GM12878 (cell line): ENCODE data around the gene MYO7B. TPM values are rescaled to one million over a fixed set of nuclear protein-coding genes. Genes with fewer than 3 reads are reported as not detected.

ENCODE experiments used
- ATAC-seq: fragments of 200-7000 bp; cut with Tn5 transposase; 3 replicates; pipeline ENCODE4 v1.9.1; 2020; ENCODE audit warnings: mild to moderate bottlenecking, moderate library complexity
- BruUV-seq: library from RNA; stranded (reverse); fragments of 400-500 nt; replicated peaks from 2 replicates; lab custom pipeline; 2021; lab: Mats Ljungman, UMichigan
- CTCF ChIA-PET: fragments of 300-600 bp; sonication (Branson Sonifier 250); formaldehyde crosslinking; extraction: SDS; loops from one replicate; lab custom pipeline; 2021; ENCODE audit warnings: inconsistent platforms; lab: Yijun Ruan, JAX
- POLR2A ChIA-PET: fragments of 350-600 bp; formaldehyde crosslinking; extraction: SDS; loops from one replicate; lab custom pipeline; 2021; ENCODE audit warnings: inconsistent platforms; lab: Charles Lee
- RAD21 ChIA-PET: fragments of 300-600 bp; sonication (Branson Sonifier 250); formaldehyde crosslinking; loops from one replicate; lab custom pipeline; 2023; ENCODE audit warnings: antibody characterized with exemption; ENCODE audit not compliant: unreplicated experiment; lab: Charles Lee
- SMC1A ChIA-PET: fragments of 300-600 bp; sonication (Branson Sonifier 250); formaldehyde crosslinking; loops from one replicate; lab custom pipeline; 2023; ENCODE audit not compliant: unreplicated experiment, uncharacterized antibody; lab: Charles Lee
- DNase-seq: peaks from one replicate; pipeline ENCODE4 v3.0.0-alpha.2; 2011; ENCODE audit warnings: low read depth, low spot score
- FAIRE-seq: peaks from 3 replicates; lab custom pipeline; 2011; peaks lifted over from hg19 to GRCh38; lab: Jason Lieb, UNC
- H2AFZ ChIP-seq: 2 replicates; pipeline ENCODE4 v1.6.0; 2011; ENCODE audit warnings: low read depth, low read length, control low read depth; ENCODE audit not compliant: control insufficient read depth
- H3K27ac ChIP-seq: 2 replicates; pipeline ENCODE4 v1.5.1; 2011; ENCODE audit warnings: control low read depth; ENCODE audit not compliant: control insufficient read depth, insufficient read depth
- H3K27me3 ChIP-seq, 2 experiments: replicated peaks in 1 of 2; 2 replicates each; pipeline versions ENCODE4 v1.6.0 to v1.6.1; 2011; ENCODE audit warnings: low read length in 1 of 2; ENCODE audit not compliant: control insufficient read depth in 2 of 2, insufficient read depth in 2 of 2
- H3K36me3 ChIP-seq, 2 experiments: 2 replicates each; pipeline ENCODE4 v1.5.1; 2011; ENCODE audit warnings: low read length in 1 of 2; ENCODE audit not compliant: control insufficient read depth in 2 of 2, insufficient read depth in 2 of 2
- H3K4me1 ChIP-seq: 2 replicates; pipeline ENCODE4 v1.6.1; 2011; ENCODE audit warnings: mild to moderate bottlenecking, low read length, moderate library complexity, mixed read lengths; ENCODE audit not compliant: control insufficient read depth, insufficient read depth
- H3K4me2 ChIP-seq: 2 replicates; pipeline ENCODE4 v1.6.0; 2011; ENCODE audit warnings: control low read depth; ENCODE audit not compliant: control insufficient read depth, insufficient read depth
- H3K4me3 ChIP-seq: fragments of 200-600 bp; sonication (generic); 2 replicates; pipeline ENCODE4 v1.5.1; 2016
- H3K79me2 ChIP-seq: 2 replicates; pipeline ENCODE4 v1.6.0; 2011; ENCODE audit warnings: low read length; ENCODE audit not compliant: control insufficient read depth, insufficient read depth
- H3K9ac ChIP-seq: 2 replicates; pipeline ENCODE4 v1.8.0; 2011; ENCODE audit warnings: low read length, control low read depth, mixed read lengths; ENCODE audit not compliant: control insufficient read depth, insufficient read depth
- H3K9me3 ChIP-seq: replicated peaks from 3 replicates; pipeline ENCODE4 v1.5.1; 2011; ENCODE audit warnings: mild to moderate bottlenecking, low read length; ENCODE audit not compliant: control insufficient read depth, insufficient read depth
- H4K20me1 ChIP-seq: 2 replicates; pipeline ENCODE4 v1.6.0; 2011; ENCODE audit not compliant: control insufficient read depth, insufficient read depth
- CBFB ChIP-seq: IDR thresholded peaks from 2 replicates; pipeline ENCODE4 v1.6.1; 2016; ENCODE audit warnings: antibody characterized with exemption, low read depth
- CEBPB ChIP-seq, 2 experiments: fragments of 150-350 bp in 1 of 2; IDR thresholded peaks; 2 replicates each; pipeline ENCODE4 v1.6.1; 2012 to 2014; ENCODE audit warnings: low read depth in 2 of 2, low read length in 2 of 2, borderline replicate concordance in 1 of 2, inconsistent platforms in 1 of 2
- ESRRA ChIP-seq: IDR thresholded peaks from 2 replicates; pipeline ENCODE4 v1.6.1; 2012; ENCODE audit warnings: mild to moderate bottlenecking, low read length, improper control_type of control experiment
- HDGF ChIP-seq: fragments of 450-650 bp; IDR thresholded peaks from 2 replicates; pipeline ENCODE4 v1.6.1; 2016; ENCODE audit warnings: antibody characterized with exemption
- MTA3 ChIP-seq: IDR thresholded peaks from 2 replicates; pipeline ENCODE4 v1.6.1; 2012; ENCODE audit warnings: low read length, inconsistent platforms, borderline replicate concordance
- POLR2A ChIP-seq: IDR thresholded peaks from 2 replicates; pipeline ENCODE4 v1.6.1; 2011; ENCODE audit warnings: low read depth, mild to moderate bottlenecking, low read length
- RBBP5 ChIP-seq: fragments of 200-600 bp; sonication (generic); conservative IDR thresholded peaks from 2 replicates; pipeline ENCODE4 v1.6.1; 2016
- SP1 ChIP-seq: IDR thresholded peaks from one replicate; pipeline ENCODE4 v1.6.1; 2011; ENCODE audit warnings: low read depth, low read length
- STAT1 ChIP-seq: fragments of 450-650 bp; conservative IDR thresholded peaks from 2 replicates; pipeline ENCODE4 v1.6.1; 2014; ENCODE audit warnings: antibody characterized with exemption, mild to moderate bottlenecking
- WRNIP1 ChIP-seq: IDR thresholded peaks from 2 replicates; pipeline ENCODE4 v1.6.1; 2011; ENCODE audit warnings: low read depth, low read length, improper control_type of control experiment, borderline replicate concordance
- ZBED1 ChIP-seq: IDR thresholded peaks from 2 replicates; pipeline ENCODE4 v1.6.1; 2016; ENCODE audit warnings: borderline replicate concordance
- ZNF217 ChIP-seq: fragments of 450-650 bp; IDR thresholded peaks from 2 replicates; pipeline ENCODE4 v1.6.1; 2017; ENCODE audit warnings: antibody characterized with exemption, mild to moderate bottlenecking
- WGBS: methylation state at CpG from one replicate; pipeline ENCODE4 v1.1.6; 2016; ENCODE audit warnings: low lambda C conversion rate; ENCODE audit not compliant: insufficient replicate concordance, insufficient coverage; ENCODE audit errors: missing lambda C conversion rate; 5-methylcytosine and 5-hydroxymethylcytosine counted together
- in situ Hi-C: fragments of 300-500 bp; cut with MboI; formaldehyde crosslinking; loops from 9 replicates; pipeline ENCODE4 v1.14.3; 2018; ENCODE audit warnings: mixed read lengths
- intact Hi-C: fragments of 100-400 bp; cut with micrococcal nuclease; formaldehyde crosslinking; loops from one replicate; pipeline ENCODE4 v1.14.2; 2022; ENCODE audit not compliant: unreplicated experiment
- polyA plus RNA-seq, 11 experiments: library from polyadenylated mRNA; depleted of rRNA in 4 of 11; unstranded in 6 of 11; stranded (reverse) in 5 of 11; fragments of >200 nt; fragmentation: Nextera tagmentation in 4 of 11; fragmentation: Illumina TruSeq in 1 of 11; extraction: Ambion mirVana in 4 of 11; extraction: Trizol in 1 of 11; gene quantifications; 1 replicate in 1 of 11; 2 replicates in 10 of 11; pipeline versions ENCODE4 v1.2.1 to v1.2.3, GENCODE V29; 2011 to 2016; ENCODE audit warnings: inconsistent platforms in 2 of 11, missing spikeins in 2 of 11, low read depth in 1 of 11
- total RNA-seq, 4 experiments: library from RNA; depleted of rRNA in 3 of 4; stranded (reverse); fragments of >200 nt in 3 of 4; fragmentation: Illumina TruSeq in 1 of 4; extraction: Trizol in 1 of 4; gene quantifications; 2 replicates each; pipeline versions ENCODE4 v1.2.1 to v1.2.3, GENCODE V29; 2013 to 2021
- TF ChIP-seq, protein P1 (sequence below): fragments of 450-650 bp; formaldehyde crosslinking; IDR thresholded peaks from 2 replicates; pipeline ENCODE4 v1.5.0; 2022; ENCODE audit warnings: mild to moderate bottlenecking, missing genetic modification characterization
- TF ChIP-seq, protein P2 (sequence below): IDR thresholded peaks from 2 replicates; pipeline ENCODE4 v1.6.1; 2012; ENCODE audit warnings: low read depth, low read length, improper control_type of control experiment

MYO7B gene
- total and polyA plus RNA-seq, 10 of the 15 experiments (the other 5 are each of a cell fraction or from before 2014, with no cell fraction given): 0.08 to 4.8 (median 1.2) TPM

DNA sequence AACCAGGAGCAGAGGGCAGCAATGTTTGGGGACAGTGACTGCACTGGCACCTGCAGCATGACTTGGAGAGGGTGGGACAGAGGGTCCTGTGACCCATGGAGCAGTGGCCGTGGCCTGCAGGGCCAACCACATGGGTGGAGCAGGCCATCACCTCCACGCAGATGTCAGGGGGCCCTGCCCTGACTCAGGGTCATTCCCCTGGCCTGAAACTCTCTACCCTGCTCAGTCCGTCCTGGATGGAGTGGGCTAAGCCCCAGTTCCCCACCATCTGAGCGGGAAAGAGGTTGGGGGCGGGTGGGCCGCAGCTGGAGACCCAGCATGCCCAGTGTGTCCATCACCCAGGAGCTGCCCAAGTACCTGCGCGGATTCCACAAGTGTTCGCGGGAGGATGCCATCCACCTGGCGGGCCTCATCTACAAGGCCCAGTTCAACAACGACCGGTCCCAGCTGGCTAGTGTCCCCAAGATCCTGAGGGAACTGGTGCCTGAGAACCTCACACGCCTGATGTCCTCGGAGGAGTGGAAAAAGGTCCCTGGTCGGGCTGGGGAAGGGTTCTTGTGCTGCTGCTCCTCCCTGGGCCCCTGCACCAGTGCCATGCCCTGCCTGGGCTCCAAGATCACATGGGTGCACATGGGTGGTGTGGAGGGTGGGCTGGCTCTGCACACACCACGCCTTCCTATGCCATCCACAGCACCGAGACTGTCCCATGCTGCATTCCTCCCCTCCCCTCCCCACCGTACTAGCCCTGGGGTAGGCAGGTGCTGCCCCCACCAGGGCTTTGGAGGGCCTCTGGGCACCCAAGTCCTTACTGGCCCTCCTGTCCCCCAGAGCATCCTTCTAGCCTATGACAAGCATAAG is 100.1 kb downstream of the MYO7B start:
- no peaks in the 10 kb centered on the region for H4K20me1 ChIP-seq
- TF ChIP-seq WRNIP1: no peak
- no peak for TF ChIP-seq MTA3
- no peak for TF ChIP-seq ZNF217
- no peak for TF ChIP-seq RBBP5
- TF ChIP-seq ESRRA: no peak
- no peak for TF ChIP-seq ZBED1
- TF ChIP-seq SP1: no peak
- TF ChIP-seq STAT1: no peak
- no peak for TF ChIP-seq CBFB
- TF ChIP-seq CEBPB (IDR thresholded peaks at IDR 0.05; ENCODE audit: borderline replicate concordance in 1 of 2, low read depth in 2 of 2, low read length in 2 of 2): no peak
- TF ChIP-seq, protein P1, sequence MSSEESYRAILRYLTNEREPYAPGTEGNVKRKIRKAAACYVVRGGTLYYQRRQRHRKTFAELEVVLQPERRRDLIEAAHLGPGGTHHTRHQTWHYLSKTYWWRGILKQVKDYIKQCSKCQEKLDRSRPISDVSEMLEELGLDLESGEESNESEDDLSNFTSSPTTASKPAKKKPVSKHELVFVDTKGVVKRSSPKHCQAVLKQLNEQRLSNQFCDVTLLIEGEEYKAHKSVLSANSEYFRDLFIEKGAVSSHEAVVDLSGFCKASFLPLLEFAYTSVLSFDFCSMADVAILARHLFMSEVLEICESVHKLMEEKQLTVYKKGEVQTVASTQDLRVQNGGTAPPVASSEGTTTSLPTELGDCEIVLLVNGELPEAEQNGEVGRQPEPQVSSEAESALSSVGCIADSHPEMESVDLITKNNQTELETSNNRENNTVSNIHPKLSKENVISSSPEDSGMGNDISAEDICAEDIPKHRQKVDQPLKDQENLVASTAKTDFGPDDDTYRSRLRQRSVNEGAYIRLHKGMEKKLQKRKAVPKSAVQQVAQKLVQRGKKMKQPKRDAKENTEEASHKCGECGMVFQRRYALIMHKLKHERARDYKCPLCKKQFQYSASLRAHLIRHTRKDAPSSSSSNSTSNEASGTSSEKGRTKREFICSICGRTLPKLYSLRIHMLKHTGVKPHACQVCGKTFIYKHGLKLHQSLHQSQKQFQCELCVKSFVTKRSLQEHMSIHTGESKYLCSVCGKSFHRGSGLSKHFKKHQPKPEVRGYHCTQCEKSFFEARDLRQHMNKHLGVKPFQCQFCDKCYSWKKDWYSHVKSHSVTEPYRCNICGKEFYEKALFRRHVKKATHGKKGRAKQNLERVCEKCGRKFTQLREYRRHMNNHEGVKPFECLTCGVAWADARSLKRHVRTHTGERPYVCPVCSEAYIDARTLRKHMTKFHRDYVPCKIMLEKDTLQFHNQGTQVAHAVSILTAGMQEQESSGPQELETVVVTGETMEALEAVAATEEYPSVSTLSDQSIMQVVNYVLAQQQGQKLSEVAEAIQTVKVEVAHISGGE (CRISPR knock-in tag): no peak
- TF ChIP-seq, protein P2, sequence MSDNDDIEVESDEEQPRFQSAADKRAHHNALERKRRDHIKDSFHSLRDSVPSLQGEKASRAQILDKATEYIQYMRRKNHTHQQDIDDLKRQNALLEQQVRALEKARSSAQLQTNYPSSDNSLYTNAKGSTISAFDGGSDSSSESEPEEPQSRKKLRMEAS: no peak
- TF ChIP-seq HDGF: no peak
- no peak for TF ChIP-seq POLR2A
- no peak for FAIRE-seq
- no peaks in the 10 kb centered on the region for H3K79me2 ChIP-seq
- intact Hi-C loops (loop anchor here (5.0 kb wide), 1 partner anchor 38 kb away; no protein-coding TSS in a partner anchor), in situ Hi-C loops (no loop called here)
- DNase-seq: no peak
- H3K9me3 ChIP-seq: no peaks in the 10 kb centered on the region
- BruUV-seq: no TSS peak
- H3K27ac ChIP-seq: no peak overlapping the region
- H3K36me3 ChIP-seq: no peaks in the 10 kb centered on the region
- 67% methylated on average over 19 of the region's 19 CpGs for WGBS
- no peak overlapping the region for H3K9ac ChIP-seq
- no peak overlapping the region for H3K4me2 ChIP-seq
- no peaks in the 10 kb centered on the region for H3K27me3 ChIP-seq
- POLR2A ChIA-PET: no interaction called here
- SMC1A ChIA-PET: no interaction called here
- peaks cover 17% of the 10 kb centered on the region for H3K4me1 ChIP-seq
- RAD21 ChIA-PET: no interaction called here
- no peak overlapping the region for H3K4me3 ChIP-seq
- no peak overlapping the region for H2AFZ ChIP-seq
- CTCF ChIA-PET: no interaction called here
- ATAC-seq: no peak
